Keratinocyte (primary cell): Measurements from ENCODE around the gene AOPEP. TPM values are rescaled to one million over a fixed set of nuclear protein-coding genes. Genes with fewer than 3 reads are reported as not detected.

Experiments used
- DNase-seq: peaks from one replicate; pipeline ENCODE4 v3.0.0-alpha.2; 2011; ENCODE audit warnings: low read depth, missing footprints, low spot score
- FAIRE-seq: peaks from 2 replicates; lab custom pipeline; 2011; peaks lifted over from hg19 to GRCh38; lab: Jason Lieb, UNC
- H2AFZ ChIP-seq: 2 replicates; pipeline ENCODE4 v1.6.0; 2012; ENCODE audit warnings: low read length, control low read depth, inconsistent platforms; ENCODE audit not compliant: control insufficient read depth
- H3K27ac ChIP-seq: 2 replicates; pipeline ENCODE4 v1.5.1; 2011; ENCODE audit warnings: low read length; ENCODE audit not compliant: control insufficient read depth, insufficient read depth
- H3K27me3 ChIP-seq: 3 replicates; pipeline ENCODE4 v1.6.0; 2011; ENCODE audit warnings: low read length; ENCODE audit not compliant: control insufficient read depth, insufficient read depth; ENCODE audit errors: extremely low read depth
- H3K36me3 ChIP-seq, 2 experiments: 2 replicates in 1 of 2; 3 replicates in 1 of 2; pipeline ENCODE4 v1.5.1; 2011; ENCODE audit warnings: low read length in 2 of 2, mild to moderate bottlenecking in 1 of 2; ENCODE audit not compliant: control insufficient read depth in 2 of 2, insufficient read depth in 2 of 2; ENCODE audit errors: extremely low read depth in 1 of 2
- H3K4me1 ChIP-seq: 3 replicates; pipeline ENCODE4 v1.5.1; 2011; ENCODE audit warnings: low read length; ENCODE audit not compliant: control insufficient read depth, insufficient read depth; ENCODE audit errors: extremely low read depth
- H3K4me2 ChIP-seq: 3 replicates; pipeline ENCODE4 v1.6.0; 2011; ENCODE audit warnings: low read depth, low read length; ENCODE audit not compliant: control insufficient read depth, insufficient read depth; ENCODE audit errors: extremely low read depth
- H3K4me3 ChIP-seq, 3 experiments: fragments of 200-600 bp in 1 of 3; sonication (generic) in 1 of 3; 2 replicates in 2 of 3; 3 replicates in 1 of 3; pipeline ENCODE4 v1.5.1; 2011 to 2016; ENCODE audit warnings: low read length in 3 of 3, mild to moderate bottlenecking in 3 of 3, control low read depth in 2 of 3, inconsistent platforms in 1 of 3, low read depth in 1 of 3, mixed read lengths in 1 of 3, mixed run types in 1 of 3, moderate library complexity in 1 of 3; ENCODE audit not compliant: control insufficient read depth in 2 of 3, insufficient read depth in 2 of 3; ENCODE audit errors: extremely low read depth in 1 of 3
- H3K79me2 ChIP-seq: 2 replicates; pipeline ENCODE4 v1.6.0; 2012; ENCODE audit warnings: low read length; ENCODE audit not compliant: control insufficient read depth, insufficient read depth
- H3K9ac ChIP-seq: 3 replicates; pipeline ENCODE4 v1.6.0; 2011; ENCODE audit warnings: low read length; ENCODE audit not compliant: control insufficient read depth, insufficient read depth; ENCODE audit errors: extremely low read depth
- H3K9me1 ChIP-seq: 3 replicates; pipeline ENCODE4 v1.6.0; 2011; ENCODE audit warnings: low read length; ENCODE audit not compliant: control insufficient read depth, insufficient read depth; ENCODE audit errors: extremely low read depth
- H3K9me3 ChIP-seq: 2 replicates; pipeline ENCODE4 v1.5.1; 2012; ENCODE audit warnings: low read depth, low read length; ENCODE audit not compliant: control insufficient read depth
- H4K20me1 ChIP-seq: 3 replicates; pipeline ENCODE4 v1.6.0; 2011; ENCODE audit warnings: low read length; ENCODE audit not compliant: control insufficient read depth, insufficient read depth; ENCODE audit errors: extremely low read depth
- CTCF ChIP-seq, 3 experiments: IDR thresholded peaks in 1 of 3; conservative IDR thresholded peaks in 1 of 3; optimal IDR thresholded peaks in 1 of 3; 2 replicates in 2 of 3; 3 replicates in 1 of 3; pipeline versions ENCODE3 to v1.5.1; 2011; ENCODE audit warnings: low read length in 3 of 3, mild to moderate bottlenecking in 3 of 3, moderate library complexity in 2 of 3, control low read depth in 1 of 3, inconsistent platforms in 1 of 3; ENCODE audit not compliant: insufficient read depth in 2 of 3; ENCODE audit errors: extremely low read depth in 1 of 3
- EZH2 ChIP-seq: IDR thresholded peaks from one replicate; pipeline ENCODE4 v1.6.1; 2012; ENCODE audit warnings: inconsistent platforms, mild to moderate bottlenecking, low read length, moderate library complexity
- dilution Hi-C: fragments of 300-500 bp; cut with MboI; formaldehyde crosslinking; loops from one replicate; pipeline ENCODE4 v1.7.0; 2020; ENCODE audit warnings: low sequenced_read_pairs; ENCODE audit not compliant: extremely low pct_ligation_motif_present
- polyA plus RNA-seq, 5 experiments: library from polyadenylated mRNA; depleted of rRNA in 3 of 5; stranded (reverse) in 3 of 5; stranded (forward) in 1 of 5; unstranded in 1 of 5; fragments of >200 nt; gene quantifications; 1 replicate in 1 of 5; 2 replicates in 3 of 5; 3 replicates in 1 of 5; pipeline versions ENCODE4 v1.2.1 to v1.2.3, GENCODE V29; 2011 to 2012; ENCODE audit warnings: missing spikeins in 2 of 5, low read depth in 1 of 5, low replicate concordance in 1 of 5

Gene AOPEP
- polyA plus RNA-seq, 1 donor (not counting 4 experiments of a cell fraction or from before 2014, with no cell fraction given): 27.0 TPM

GRCh38 chr9:94934816-94935328 lies 208.4 kb downstream of the AOPEP start:
- DNase-seq (no peak), FAIRE-seq (no peak)
- H3K9ac ChIP-seq: no peak overlapping the region
- H3K9me1 ChIP-seq: no peaks in the 10 kb centered on the region
- no peak overlapping the region for H2AFZ ChIP-seq
- peaks cover 0 to 2% of the 10 kb centered on the region in 2 experiments for H3K36me3 ChIP-seq
- H3K4me2 ChIP-seq: no peak overlapping the region
- H3K27me3 ChIP-seq: no peaks in the 10 kb centered on the region
- peaks cover 20% of the 10 kb centered on the region for H3K4me1 ChIP-seq
- no peaks in the 10 kb centered on the region for H4K20me1 ChIP-seq
- no peaks in the 10 kb centered on the region for H3K79me2 ChIP-seq
- no peak overlapping the region for H3K27ac ChIP-seq
- no peaks in the 10 kb centered on the region for H3K9me3 ChIP-seq
- no peak overlapping the region for H3K4me3 ChIP-seq
- dilution Hi-C loops: no loop called here
- no peak for TF ChIP-seq CTCF (optimal IDR thresholded peaks at IDR 0.05 in 1 of 3, IDR thresholded peaks at IDR 0.05 in 1 of 3, conservative IDR thresholded peaks at IDR 0.05 in 1 of 3; ENCODE audit: extremely low read depth in 1 of 3, insufficient read depth in 2 of 3, low read length in 3 of 3)

GRCh38 chr9:94935396-94935795 lies 208.9 kb downstream of the AOPEP start:
- no peak overlapping the region for H3K27ac ChIP-seq
- no peak for FAIRE-seq

More at GRCh38 chr9:94935396-94935795, 208.9 kb downstream of the AOPEP start:
- H3K9me1 ChIP-seq: no peaks in the 10 kb centered on the region
- no peak for DNase-seq
- no peaks in the 10 kb centered on the region for H3K79me2 ChIP-seq
- H3K4me1 ChIP-seq: peaks cover 19% of the 10 kb centered on the region
- H4K20me1 ChIP-seq: no peaks in the 10 kb centered on the region
- H3K9me3 ChIP-seq: no peaks in the 10 kb centered on the region
- no peaks in the 10 kb centered on the region for H3K27me3 ChIP-seq
- TF ChIP-seq EZH2 (no peak), CTCF (optimal IDR thresholded peaks at IDR 0.05 in 1 of 3, IDR thresholded peaks at IDR 0.05 in 1 of 3, conservative IDR thresholded peaks at IDR 0.05 in 1 of 3; ENCODE audit: extremely low read depth in 1 of 3, insufficient read depth in 2 of 3, low read length in 3 of 3) (no peak)
- H3K36me3 ChIP-seq: peaks cover 0 to 2% of the 10 kb centered on the region in 2 experiments
- H3K4me3 ChIP-seq: no peak overlapping the region
- no peak overlapping the region for H2AFZ ChIP-seq
- dilution Hi-C loops: no loop called here
- no peak overlapping the region for H3K9ac ChIP-seq
- H3K4me2 ChIP-seq: no peak overlapping the region
